ENCODE results near the gene TRIM46.
"Not testable (repeated sequence)": the region's sequence is repeated elsewhere in the genome, so short reads cannot be mapped to it uniquely, and the experiment has no call there.

TRIM46 gene

DNA sequence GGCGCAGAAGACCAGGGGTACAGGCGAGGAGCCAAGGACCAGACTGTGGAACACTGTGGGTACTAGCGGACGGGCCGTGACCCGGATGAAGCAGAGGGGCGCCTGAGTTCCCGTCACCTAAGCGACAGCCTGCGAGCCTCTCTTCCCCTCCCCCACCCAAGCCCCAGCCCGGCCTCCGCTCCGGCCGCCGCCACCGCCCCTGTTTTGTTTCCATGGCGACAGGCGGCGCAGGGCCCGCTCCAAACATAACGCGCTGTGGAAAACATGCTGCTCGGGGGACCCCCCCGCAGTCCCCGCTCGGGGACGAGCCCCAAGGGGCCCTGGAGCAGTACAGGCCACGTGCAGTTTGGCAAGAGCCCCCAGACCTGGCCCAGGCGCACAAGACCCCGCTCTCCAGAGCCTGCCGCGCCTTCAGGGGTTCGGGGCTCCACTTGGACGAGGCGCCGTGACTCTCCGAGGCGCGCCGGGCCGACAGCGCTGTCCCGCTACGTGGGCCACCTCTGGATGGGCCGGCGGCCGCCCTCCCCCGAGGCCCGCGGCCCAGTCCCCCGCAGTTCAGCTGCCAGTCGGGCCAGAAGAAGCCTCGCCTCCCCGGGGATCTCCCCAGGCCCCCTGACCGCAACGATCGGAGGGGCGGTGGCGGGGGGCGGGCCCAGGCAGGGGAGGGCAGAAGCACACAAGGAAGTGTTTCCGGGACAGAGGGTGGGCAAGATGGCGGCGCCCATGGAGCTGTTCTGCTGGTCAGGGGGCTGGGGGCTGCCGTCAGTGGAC is 35.1 kb downstream of the TRIM46 start, which contains the start of gene MTX1:
MTX1 (plus strand) TSS at position 155 of the 771 bp plus-strand sequence; CDS start at position 265, 110 bp downstream.
- DNase-seq = peak; percentile 91

DNA sequence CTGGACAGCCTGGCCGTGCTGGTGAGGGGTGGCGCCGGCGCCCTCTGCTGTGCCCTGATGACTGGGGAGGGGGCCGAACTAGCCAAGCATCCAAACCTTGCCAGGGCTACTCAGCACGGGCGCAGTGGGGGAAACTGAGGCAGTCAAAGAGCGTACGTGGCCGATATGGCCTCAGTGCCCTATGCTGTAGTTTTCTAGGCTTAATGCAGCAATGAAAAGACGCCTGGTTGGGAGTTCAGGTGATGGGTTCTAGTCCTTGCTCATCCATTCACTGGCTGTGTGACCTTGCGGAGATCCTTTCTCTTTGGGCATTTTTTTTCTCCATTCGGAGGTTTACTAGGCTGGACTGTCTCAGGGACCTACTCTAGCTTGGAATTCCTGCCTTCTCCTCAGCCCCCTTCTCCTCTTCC is 35.7 kb downstream of the TRIM46 start:
- DNase-seq = no peak

DNA sequence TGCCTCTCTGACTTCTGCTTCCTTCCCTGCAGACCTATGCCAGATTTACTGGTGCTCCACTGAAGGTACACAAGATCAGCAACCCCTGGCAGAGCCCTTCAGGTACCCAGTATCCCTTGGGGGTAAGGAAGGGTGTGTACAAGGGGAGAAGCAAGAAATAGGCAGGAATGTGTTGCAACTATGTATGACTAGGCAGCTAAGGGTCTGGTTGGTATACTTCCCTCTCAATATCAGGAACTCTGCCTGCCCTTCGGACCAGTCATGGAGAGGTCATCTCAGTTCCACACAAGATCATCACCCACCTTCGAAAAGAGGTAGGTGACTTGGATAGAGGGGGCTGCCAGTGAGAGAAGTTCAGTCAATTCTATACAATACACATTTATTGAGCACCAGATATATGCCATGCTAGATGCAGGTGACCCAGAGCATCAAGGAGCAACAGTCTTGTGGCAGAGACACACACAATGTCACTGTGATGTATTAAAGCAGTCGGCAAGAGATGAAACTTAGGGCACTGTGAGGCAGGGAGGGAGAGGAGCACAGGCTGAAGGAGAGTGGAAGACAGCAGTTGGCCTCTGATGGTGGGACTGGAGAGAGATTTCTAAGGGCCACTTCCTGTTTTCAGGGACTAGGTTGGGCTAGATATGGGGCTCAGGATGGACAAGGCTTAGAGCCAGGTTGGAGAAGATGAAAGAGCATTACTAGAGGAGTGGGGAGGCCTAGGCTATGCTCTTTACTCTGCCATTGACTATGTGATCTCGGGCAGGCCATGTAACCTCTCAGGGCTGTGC is 36.9 kb downstream of the TRIM46 start:
- no peak for DNase-seq

DNA sequence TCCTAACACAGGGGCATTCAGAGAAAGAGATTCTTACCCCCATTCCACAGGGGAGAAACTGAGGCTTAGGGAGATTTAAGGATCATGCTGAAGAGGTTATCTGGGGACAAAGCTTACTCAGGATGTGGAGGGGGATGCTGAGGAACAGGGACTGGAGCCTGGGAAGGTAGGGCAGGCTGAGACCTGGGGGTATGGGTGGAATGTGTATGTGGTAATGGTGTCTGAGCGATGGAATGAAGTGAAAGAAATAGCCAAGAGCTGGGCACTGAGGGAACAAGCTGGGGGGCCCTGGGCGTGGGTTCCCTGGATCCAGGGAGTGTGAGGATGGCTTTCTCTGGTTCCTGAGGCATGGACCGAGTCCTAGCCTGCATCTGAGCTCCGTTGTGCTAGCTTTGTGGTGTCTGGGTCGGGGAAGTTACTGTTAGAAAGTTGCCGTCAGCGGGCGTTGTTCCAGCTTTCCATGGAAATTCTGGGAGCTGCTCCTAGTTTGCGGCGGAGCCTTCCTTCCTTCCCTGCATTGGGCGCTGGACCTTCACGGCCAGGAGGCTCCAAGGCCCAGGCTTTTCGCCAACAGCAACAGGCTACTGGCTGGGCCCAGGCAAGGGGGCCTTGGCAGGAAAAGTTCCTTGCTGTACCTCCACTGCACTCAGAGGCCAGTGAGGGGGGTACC is 37.9 kb downstream of the TRIM46 start:
- DNase-seq = not testable (repeated sequence)

DNA sequence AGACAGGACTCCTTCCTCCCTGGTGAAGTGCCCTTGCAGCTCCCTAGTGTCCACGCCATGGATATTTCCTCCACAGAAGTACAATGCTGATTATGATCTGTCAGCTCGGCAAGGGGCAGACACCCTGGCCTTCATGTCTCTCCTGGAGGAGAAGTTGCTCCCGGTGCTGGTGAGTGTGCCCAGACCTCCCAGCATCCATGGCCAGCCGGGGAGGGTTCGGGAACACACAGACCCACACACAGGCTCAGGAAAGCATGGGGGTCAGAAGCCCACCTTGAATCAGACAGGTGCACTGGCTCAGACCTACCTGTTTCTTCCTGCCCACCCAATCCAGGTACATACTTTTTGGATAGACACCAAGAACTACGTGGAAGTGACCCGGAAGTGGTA is 38.4 kb downstream of the TRIM46 start:
- not testable (repeated sequence) for DNase-seq

DNA sequence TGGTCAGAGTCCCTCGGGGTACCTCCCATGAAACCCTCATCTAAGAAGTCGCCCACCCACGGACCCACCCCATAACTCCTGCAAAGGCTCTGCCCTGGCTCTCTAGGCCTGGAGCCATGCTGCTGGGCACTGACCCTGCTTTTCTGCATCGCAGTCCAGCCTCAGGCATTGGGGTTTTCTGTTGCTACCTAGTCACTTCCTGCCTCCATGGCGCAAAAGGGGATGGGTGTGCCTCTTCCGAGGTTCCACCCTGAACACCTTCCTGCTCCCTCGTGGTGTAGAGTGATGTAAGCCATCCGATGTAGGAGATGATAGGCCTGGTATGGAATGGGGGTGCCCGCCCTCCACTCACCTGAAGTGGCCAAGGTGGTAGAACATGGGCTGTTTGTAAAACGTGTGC is 41.1 kb downstream of the TRIM46 start:
- not testable (repeated sequence) for DNase-seq

DNA sequence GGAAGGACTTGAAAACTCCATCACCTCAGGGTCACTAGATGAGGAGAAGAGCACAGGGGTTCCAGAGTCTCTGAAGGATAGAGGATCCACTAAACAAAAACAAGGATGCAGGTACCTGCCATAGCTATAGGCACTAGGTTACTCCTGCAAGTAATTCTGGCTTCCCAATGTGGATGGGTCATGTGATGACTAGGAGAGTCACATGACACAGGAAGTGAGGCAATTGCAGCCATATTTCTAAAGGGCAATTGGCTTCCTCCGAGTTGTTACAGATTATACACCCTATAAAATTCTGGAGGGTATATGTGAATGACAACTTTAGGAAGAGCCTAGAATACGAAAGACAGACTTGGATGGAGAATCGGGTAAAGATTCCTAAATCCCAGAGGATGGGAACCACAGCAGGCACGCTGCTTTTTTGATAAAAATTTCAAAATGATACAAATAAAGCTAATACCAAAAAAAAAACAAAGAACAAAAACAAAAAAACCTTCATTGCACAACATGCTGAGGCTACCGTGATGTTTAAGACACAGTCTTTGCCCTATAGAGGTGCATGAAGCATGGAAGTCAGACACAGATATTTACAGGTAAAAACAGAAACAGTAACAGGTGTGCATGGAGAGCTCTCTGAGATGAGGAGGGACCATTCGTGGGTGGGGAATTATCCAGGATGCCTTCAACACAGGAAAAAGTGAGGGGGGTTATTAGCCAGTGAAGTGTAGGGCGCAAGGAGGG is 45.4 kb downstream of the TRIM46 start:
- DNase-seq = no peak

DNA sequence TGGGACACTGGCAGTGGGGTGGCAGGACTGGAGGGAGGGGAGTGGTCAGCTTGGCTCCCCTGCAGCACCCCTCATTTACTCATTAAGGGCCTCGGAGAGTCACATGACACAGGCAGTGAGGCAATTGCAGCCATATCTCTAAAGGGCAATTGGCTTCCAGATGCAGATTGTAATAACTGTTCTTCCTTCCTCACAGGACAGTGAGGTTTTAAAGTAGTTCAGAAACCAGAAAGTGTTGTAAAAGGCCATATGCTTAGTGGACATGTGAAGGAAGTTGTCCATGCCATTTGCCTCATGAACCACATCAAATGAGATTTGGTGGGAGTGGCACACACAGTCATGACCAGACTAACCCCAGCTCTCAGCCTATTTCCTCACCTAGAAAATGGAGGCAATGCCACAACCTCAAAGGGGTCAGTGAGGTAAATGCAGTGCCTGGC is 46.0 kb downstream of the TRIM46 start:
- DNase-seq = no peak

DNA sequence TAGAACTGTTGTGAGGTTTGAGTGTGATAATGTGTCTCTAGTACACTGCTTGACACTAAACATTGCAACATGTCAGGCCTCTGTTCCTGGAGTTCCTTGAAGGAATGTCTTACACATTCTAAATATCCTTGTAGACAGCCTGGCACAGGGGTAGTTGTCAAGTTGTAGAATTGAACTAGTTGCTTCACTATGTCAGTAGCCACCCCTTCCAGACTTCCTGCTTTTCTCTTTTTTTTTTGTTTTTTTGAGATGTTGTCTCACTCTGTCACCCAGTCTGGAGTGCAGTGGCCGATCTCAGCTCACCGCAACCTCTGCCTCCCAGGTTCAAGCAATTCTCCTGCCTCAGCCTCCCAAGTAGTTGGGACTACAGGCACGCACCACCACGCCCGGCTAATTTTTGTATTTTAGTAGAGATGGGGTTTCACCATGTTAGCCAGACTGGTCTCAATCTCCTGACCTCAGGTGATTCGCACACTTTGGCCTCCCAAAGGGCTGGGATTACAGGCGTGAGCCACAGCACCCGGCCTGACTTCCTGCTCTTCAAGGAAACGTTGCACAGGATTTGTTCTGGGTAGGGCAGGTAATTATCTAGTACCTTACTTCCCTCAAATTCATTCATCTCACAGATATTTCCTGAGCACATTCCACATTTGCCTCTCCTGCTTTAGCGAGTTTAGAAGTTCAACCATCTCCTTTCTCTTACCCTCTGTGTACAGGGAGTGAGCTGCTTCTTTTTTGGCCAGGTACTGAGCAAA is 46.7 kb downstream of the TRIM46 start:
- not testable (repeated sequence) for DNase-seq

DNA sequence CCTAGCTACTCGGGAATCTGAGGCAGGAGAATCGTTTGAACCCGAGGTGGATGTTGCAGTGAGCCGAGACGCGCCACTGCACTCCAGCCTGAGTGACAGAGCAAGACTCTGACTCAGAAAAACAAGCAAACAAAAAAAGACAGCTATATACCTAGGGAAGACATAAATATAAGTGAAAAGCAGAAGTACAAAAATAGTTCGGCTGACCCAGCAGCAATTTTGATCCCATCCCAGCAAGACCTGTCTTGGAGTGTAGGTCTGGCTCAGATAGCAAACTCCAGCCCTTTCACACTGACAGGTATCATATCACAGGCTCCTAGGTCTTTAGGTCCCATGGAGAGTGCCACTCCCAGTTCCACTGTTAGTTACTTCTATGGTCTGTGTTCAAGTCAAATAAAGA is 49.4 kb downstream of the TRIM46 start:
- DNase-seq = no peak

DNA sequence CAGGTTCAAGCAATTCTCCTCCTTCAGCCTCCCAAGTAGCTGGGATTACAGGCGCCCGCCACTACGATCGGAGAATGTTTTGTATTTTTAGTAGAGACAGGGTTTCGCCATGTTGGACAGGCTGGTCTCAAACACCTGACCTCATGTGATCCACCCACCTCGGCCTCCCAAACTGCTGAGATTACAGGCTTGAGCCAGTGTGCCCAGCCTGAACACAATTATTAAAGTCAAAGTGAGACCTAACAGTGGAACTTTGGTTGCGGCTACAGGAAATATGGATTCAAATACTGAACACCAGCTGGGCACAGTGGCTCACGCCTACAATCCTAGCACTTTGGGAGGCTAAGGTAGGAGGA is 51.7 kb downstream of the TRIM46 start:
- DNase-seq = not testable (repeated sequence)

DNA sequence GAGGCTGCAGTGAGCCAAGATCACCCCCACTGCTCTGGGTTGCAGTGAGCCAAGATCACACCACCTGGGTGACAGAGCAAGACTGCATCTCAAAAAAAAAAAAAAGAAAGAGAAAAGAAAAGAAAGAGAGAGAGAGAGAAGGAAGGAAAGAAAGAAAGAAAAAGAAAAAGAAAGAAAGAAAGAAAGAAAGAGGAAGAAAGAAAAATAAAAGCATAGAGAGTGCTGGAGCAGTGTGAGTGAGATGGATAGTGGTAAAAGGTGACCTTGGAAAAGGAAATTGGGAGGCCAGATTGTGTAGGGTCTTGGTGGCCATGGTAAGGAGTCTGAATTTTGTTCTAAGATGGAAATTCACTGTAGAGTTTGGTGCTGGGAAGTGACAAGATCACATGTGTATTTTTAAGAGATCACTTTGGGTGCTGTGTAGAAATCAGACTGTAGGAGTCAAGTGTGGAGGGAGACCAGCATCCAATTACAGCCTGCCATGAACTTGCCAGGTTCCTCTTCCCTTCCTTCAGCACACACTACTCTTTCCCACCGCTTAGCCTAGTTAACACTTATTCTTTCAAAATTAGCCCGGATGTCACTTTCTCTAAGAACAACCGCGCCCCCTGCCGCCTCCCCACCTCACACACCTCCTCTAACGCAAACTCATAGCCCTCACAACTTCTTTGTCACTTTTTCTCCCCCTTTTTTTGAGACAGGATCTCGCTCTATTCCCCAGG is 52.7 kb downstream of the TRIM46 start:
- peak; percentile 83 for DNase-seq

DNA sequence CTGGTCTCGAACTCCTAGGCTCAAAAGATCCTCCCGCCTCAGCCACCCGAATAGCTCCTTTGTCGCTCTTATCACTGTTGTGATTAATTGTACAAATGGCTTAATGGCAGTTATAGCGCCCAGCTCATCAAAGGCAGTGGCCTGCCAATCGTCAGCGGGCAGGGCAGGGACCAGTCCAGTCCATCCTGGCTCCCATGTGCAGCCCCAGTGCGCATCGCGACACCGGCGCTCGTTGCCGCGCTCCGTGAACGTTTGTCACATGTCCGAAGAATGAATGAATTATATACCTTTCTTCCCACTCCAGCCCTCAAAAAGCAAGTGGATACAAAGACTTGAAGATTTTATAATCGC is 53.2 kb downstream of the TRIM46 start:
- DNase-seq = peak; percentile 53

DNA sequence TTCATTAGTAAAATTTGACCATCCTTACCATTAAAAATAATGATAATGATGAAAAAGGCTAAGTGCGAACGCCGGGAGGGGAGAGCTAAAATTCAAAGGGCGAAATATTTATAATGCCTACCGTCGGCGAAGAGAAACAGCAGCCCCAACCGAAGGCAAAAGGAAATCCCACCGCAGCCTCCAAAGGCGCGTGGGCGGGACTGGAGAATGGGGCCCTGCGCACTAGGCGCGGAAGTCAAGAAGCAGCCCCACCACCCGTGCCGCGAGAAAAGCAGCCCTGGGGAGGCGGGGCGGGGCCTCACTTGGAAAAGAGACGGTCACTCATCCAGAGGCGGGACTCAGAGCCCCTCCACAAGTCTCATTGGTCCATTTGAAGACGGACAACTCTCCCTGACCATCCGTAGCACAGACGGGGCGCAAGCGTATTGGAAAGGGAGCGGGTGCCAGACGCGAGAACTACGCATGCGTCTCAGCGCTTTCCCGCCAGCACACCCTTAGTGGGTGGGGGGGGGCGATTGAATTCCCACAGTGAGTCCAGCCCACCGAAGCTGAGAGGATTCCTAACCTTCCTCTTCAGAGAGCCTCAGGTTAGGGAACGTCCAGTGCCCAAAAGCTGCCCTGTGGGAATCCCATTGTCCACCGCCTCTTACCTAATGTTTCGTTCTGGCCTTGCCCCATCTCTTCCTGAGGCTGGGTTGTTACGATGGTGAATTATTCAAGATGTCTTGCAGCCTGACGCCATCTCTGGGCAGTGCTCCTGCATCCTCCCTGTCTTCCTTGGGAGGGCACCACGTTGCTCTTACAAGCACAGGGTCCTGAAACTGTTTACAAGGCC is 53.8 kb downstream of the TRIM46 start:
- DNase-seq = peak; percentile 99

DNA sequence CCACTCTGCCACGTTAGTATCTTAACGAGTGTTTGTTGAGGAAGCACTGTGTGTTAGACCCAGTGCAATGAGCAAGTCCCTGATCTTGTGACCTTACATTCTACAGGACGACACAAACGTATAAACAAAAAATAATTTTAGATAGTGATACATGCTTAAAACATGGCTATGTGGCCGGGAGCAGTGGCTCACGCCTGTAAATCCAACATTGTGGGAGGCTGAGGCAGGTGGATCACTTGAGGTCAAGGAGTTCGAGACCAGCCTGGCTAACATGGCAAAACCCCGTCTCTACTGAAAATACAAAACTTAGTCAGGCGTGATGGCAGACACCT is 54.4 kb downstream of the TRIM46 start:
- no peak for DNase-seq

DNA sequence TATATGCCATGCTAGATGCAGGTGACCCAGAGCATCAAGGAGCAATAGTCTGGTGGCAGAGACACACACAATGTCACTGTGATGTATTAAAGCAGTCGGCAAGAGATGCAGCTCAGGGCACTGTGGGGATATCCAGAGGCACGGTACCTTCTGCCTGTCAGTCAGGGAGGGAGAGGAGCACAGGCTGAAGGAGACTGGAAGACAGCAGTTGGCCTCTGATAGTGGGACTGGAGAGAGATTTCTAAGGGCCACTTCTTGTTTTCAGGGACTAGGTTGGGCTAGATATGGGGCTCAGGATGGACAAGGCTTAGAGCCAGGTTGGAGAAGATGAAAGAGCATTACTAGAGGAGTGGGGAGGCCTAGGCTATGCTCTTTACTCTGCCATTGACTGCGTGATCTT is 57.7 kb downstream of the TRIM46 start:
- DNase-seq = not testable (repeated sequence)

DNA sequence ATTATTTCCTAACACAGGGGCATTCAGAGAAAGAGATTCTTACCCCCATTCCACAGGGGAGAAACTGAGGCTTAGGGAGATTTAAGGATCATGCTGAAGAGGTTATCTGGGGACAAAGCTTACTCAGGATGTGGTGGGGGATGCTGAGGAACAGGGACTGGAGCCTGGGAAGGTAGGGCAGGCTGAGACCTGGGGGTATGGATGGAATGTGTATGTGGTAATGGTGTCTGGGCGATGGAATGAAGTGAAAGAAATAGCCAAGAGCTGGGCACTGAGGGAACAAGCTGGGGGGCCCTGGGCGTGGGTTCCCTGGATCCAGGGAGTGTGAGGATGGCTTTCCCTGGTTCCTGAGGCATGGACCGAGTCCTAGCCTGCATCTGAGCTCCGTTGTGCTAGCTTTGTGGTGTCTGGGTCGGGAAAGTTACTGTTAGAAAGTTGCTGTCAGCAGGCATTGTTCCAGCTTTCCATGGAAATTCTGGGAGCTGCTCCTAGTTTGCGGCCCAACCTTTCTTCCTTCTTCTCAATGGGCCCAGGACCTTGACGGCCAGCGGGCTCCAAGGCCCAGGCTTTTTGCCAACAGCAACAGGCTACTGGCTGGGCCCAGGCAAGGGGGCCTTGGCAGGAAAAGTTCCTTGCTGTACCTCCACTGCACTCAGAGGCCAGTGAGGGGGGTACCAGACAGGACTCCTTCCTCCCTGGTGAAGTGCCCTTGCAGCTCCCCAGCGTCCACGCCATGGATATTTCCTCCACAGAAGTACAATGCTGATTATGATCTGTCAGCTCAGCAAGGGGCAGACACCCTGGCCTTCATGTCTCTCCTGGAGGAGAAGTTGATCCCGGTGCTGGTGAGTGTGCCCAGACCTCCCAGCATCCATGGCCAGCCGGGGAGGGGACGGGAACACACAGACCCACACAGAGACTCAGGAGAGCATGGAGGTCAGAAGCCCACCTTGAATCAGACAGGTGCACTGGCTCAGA is 58.6 kb downstream of the TRIM46 start:
- not testable (repeated sequence) for DNase-seq

DNA sequence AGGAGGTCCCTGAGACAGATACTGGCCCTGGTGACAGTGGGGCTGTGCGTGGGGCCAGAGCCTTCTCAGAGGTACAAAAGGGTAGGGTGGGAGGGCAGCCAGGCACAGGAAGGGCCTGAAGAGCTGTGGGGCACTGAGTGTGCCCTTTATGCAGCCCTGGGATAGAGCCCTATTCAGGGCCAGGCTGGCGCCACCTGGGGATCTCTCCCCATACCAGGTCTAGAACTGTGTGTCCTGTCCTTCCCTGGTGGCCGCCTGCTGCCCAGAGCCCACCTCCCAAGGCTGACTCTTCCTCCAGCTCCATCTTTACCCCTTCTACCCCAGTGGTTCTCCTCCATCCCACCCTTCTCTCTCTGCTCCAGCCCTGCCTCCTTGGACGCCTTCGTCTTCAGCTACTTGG is 59.9 kb downstream of the TRIM46 start:
- DNase-seq = not testable (repeated sequence)
